Prostate gland (tissue), 2 donors: ENCODE measurements around the gene AGTRAP. TPM values are rescaled to one million over a fixed set of nuclear protein-coding genes. Genes with fewer than 3 reads are reported as not detected.

Experiments used
- DNase-seq: peaks from one replicate; pipeline ENCODE4 v3.0.0-alpha.2; 2019; ENCODE audit warnings: low spot score
- H3K27ac ChIP-seq, 2 donors: fragments of 200-600 bp; sonication (generic); 2 replicates each; pipeline ENCODE4 v1.5.1; 2017 to 2019
- H3K27me3 ChIP-seq: fragments of 200-600 bp; sonication (generic); replicated peaks from 2 replicates; pipeline ENCODE4 v1.5.1; 2019; ENCODE audit not compliant: insufficient read depth
- H3K36me3 ChIP-seq, 2 donors: fragments of 200-600 bp; sonication (generic); 1 replicate in 1 of 2; 2 replicates in 1 of 2; pipeline versions ENCODE4 v1.5.1 to v1.8.1; 2017 to 2019
- H3K4me1 ChIP-seq: fragments of 200-600 bp; sonication (generic); replicated peaks from 2 replicates; pipeline ENCODE4 v1.5.1; 2019
- H3K4me3 ChIP-seq, 2 donors: fragments of 200-600 bp; sonication (generic); 2 replicates each; pipeline ENCODE4 v1.5.1; 2017 to 2019
- H3K9me3 ChIP-seq: fragments of 200-600 bp; sonication (generic); 2 replicates; pipeline ENCODE4 v1.5.1; 2017
- CTCF ChIP-seq, 4 experiments: fragments of 200-600 bp in 2 of 4; fragments of 450-650 bp in 2 of 4; sonication (generic) in 2 of 4; IDR thresholded peaks; 1 replicate in 3 of 4; 2 replicates in 1 of 4; pipeline ENCODE4 v1.5.1; 2016 to 2019; ENCODE audit warnings: antibody characterized with exemption in 4 of 4, mild to moderate bottlenecking in 2 of 4, moderate library complexity in 2 of 4
- POLR2A ChIP-seq: fragments of 450-650 bp; IDR thresholded peaks from one replicate; pipeline ENCODE4 v1.6.1; 2016; ENCODE audit warnings: antibody characterized with exemption, mild to moderate bottlenecking
- POLR2AphosphoS5 ChIP-seq: sonication (generic); formaldehyde crosslinking; IDR thresholded peaks from one replicate; pipeline ENCODE4 v1.6.1; 2017; ENCODE audit warnings: antibody characterized with exemption
- WGBS: methylation state at CpG from one replicate; pipeline ENCODE4 v1.1.5; 2018; 5-methylcytosine and 5-hydroxymethylcytosine counted together
- intact Hi-C: fragments of 100-400 bp; cut with DNase I; formaldehyde crosslinking; loops from one replicate; pipeline ENCODE4 v1.14.2; 2022
- total RNA-seq, 2 donors: library from RNA; depleted of rRNA; stranded (reverse); fragments of >200 nt; gene quantifications; one replicate each; pipeline ENCODE4 v1.1.0, GENCODE V29; 2016

AGTRAP gene
- total RNA-seq, 2 donors from 2014 or later: 114 to 123 TPM

GRCh38 chr1:11794446-11795237, 58.7 kb downstream of the AGTRAP start:
- Histone ChIP-seq H3K36me3 (peaks cover 0 to 16% of the 10 kb centered on the region in 2 donors), H3K4me1 (no peaks in the 10 kb centered on the region), H3K9me3 (no peaks in the 10 kb centered on the region), H3K27ac (no peak overlapping the region), H3K4me3 (no peak overlapping the region), H3K27me3 (no peaks in the 10 kb centered on the region)
- TF ChIP-seq POLR2AphosphoS5 (no peak), POLR2A (no peak), CTCF (IDR thresholded peaks at IDR 0.05) (no peak)
- DNase-seq: no peak
- WGBS: 82% methylated on average over 18 of the region's 19 CpGs
- intact Hi-C loops: no loop called here

- peaks cover 0 to 16% of the 10 kb centered on the region in 2 donors for H3K36me3 ChIP-seq
- H3K9me3 ChIP-seq: no peaks in the 10 kb centered on the region
- intact Hi-C loops: no loop called here
- no peak overlapping the region for H3K4me3 ChIP-seq
- no peaks in the 10 kb centered on the region for H3K4me1 ChIP-seq
- WGBS: 92% methylated on average over 14 of the region's 14 CpGs
- no peaks in the 10 kb centered on the region for H3K27me3 ChIP-seq
- DNase-seq: no peak
- no peak overlapping the region for H3K27ac ChIP-seq
- no peak for TF ChIP-seq CTCF (IDR thresholded peaks at IDR 0.05)
- no peak for TF ChIP-seq POLR2AphosphoS5
- no peak for TF ChIP-seq POLR2A
Measured at GRCh38 chr1:11795238-11795890, 59.4 kb downstream of the AGTRAP start.

- Histone ChIP-seq H3K27ac (no peak overlapping the region), H3K9me3 (no peaks in the 10 kb centered on the region), H3K4me3 (no peak overlapping the region), H3K4me1 (no peaks in the 10 kb centered on the region), H3K36me3 (peaks cover 3 to 16% of the 10 kb centered on the region in 2 donors), H3K27me3 (no peaks in the 10 kb centered on the region)
- DNase-seq: no peak
- intact Hi-C loops: no loop called here
- TF ChIP-seq POLR2A: no peak
- TF ChIP-seq CTCF (IDR thresholded peaks at IDR 0.05): no peak
- no peak for TF ChIP-seq POLR2AphosphoS5
- 92% methylated on average over 15 of the region's 15 CpGs for WGBS
Measured at GRCh38 chr1:11796036-11796828, 60.3 kb downstream of the AGTRAP start.

DNA sequence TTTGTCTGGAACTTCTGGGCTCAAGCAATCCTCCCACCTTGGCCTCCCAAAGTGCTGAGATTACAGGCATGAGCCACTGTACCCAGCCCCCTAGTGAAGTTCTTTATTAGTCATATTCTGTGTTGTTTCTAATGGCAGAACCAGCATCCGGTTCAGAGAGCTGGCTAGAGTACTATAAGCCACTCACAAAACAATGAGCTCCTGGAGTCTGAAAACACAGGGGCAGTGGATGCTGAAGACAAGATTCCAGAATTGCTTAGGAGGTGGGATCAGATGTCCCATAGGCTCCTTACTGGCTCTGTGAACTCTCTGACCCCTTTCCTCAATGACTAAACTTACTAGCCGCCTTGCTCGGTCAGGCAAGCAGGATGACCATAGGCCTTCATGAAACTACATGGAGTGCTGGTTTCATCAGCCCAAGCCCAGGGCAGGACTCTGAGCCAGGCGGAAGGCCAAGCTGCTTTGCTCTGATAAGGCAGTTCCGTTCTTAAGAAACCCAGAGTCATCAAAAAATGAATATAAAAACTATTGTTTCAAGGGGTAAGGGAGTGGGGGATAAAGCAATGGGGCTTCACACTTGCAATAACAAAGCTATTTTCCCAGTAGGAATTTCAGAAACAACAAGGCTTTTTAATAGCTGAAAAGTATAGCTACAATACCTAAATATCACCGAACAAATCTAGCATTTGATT, 61.7 kb downstream of the AGTRAP start:
- no peaks in the 10 kb centered on the region for H3K9me3 ChIP-seq
- H3K27ac ChIP-seq: no peak overlapping the region
- no peak overlapping the region for H3K4me3 ChIP-seq
- peaks cover 3% of the 10 kb centered on the region for H3K4me1 ChIP-seq
- 64% methylated on average over 6 of the region's 6 CpGs for WGBS
- intact Hi-C loops: no loop called here
- no peak for DNase-seq
- H3K27me3 ChIP-seq: no peaks in the 10 kb centered on the region
- H3K36me3 ChIP-seq: peaks cover 3 to 16% of the 10 kb centered on the region in 2 donors
- TF ChIP-seq POLR2AphosphoS5 (no peak), POLR2A (no peak), CTCF (IDR thresholded peaks at IDR 0.05) (no peak)
